Measurements from ENCODE around the gene PKDCC.
A peak's percentile ranks its signal among the peaks of the same experiment; 100 is the strongest.

PKDCC gene

GRCh38 chr2:42091671-42092070, 43.9 kb downstream of the PKDCC start:
- DNase-seq (ENCODE audit: low read depth), result no peak

GRCh38 chr2:42092084-42092996, 44.5 kb downstream of the PKDCC start:
- no peak for DNase-seq (ENCODE audit: low read depth)

More at GRCh38 chr2:42091671-42092070, 43.9 kb downstream of the PKDCC start:
- no peak overlapping the region for H3K4me3 ChIP-seq (ENCODE audit: low read length)
- TF ChIP-seq CTCF (conservative IDR thresholded peaks at IDR 0.05; ENCODE audit: low read depth, low read length), result no peak

GRCh38 chr2:42094114-42094513, 46.3 kb downstream of the PKDCC start:
- no peak for DNase-seq (ENCODE audit: low read depth)
- no peak for TF ChIP-seq CTCF (conservative IDR thresholded peaks at IDR 0.05; ENCODE audit: low read depth, low read length)
- H3K4me3 ChIP-seq (ENCODE audit: low read length), result no peak overlapping the region

More at GRCh38 chr2:42092084-42092996, 44.5 kb downstream of the PKDCC start:
- TF ChIP-seq CTCF (conservative IDR thresholded peaks at IDR 0.05; ENCODE audit: low read depth, low read length), result no peak
- H3K4me3 ChIP-seq (ENCODE audit: low read length), result no peak overlapping the region

GRCh38 chr2:42095923-42096408, 48.1 kb downstream of the PKDCC start:
- TF ChIP-seq CTCF (conservative IDR thresholded peaks at IDR 0.05; ENCODE audit: low read depth, low read length), result peak; percentile 71
- DNase-seq (ENCODE audit: low read depth), result no peak
- no peak overlapping the region for H3K4me3 ChIP-seq (ENCODE audit: low read length)

- H3K4me3 ChIP-seq (ENCODE audit: low read length), result no peak overlapping the region
- no peak for TF ChIP-seq CTCF (conservative IDR thresholded peaks at IDR 0.05; ENCODE audit: low read depth, low read length)
- no peak for DNase-seq (ENCODE audit: low read depth)
Observed at GRCh38 chr2:42096869-42097591, 49.2 kb downstream of the PKDCC start.

GRCh38 chr2:42098571-42099437, 51.0 kb downstream of the PKDCC start:
- H3K4me3 ChIP-seq (ENCODE audit: low read length), result no peak overlapping the region
- no peak for TF ChIP-seq CTCF (conservative IDR thresholded peaks at IDR 0.05; ENCODE audit: low read depth, low read length)
- no peak for DNase-seq (ENCODE audit: low read depth)
